ENCODE data around the gene MXI1.
A peak's percentile ranks its signal among the peaks of the same experiment; 100 is the strongest.

MXI1 gene

DNA sequence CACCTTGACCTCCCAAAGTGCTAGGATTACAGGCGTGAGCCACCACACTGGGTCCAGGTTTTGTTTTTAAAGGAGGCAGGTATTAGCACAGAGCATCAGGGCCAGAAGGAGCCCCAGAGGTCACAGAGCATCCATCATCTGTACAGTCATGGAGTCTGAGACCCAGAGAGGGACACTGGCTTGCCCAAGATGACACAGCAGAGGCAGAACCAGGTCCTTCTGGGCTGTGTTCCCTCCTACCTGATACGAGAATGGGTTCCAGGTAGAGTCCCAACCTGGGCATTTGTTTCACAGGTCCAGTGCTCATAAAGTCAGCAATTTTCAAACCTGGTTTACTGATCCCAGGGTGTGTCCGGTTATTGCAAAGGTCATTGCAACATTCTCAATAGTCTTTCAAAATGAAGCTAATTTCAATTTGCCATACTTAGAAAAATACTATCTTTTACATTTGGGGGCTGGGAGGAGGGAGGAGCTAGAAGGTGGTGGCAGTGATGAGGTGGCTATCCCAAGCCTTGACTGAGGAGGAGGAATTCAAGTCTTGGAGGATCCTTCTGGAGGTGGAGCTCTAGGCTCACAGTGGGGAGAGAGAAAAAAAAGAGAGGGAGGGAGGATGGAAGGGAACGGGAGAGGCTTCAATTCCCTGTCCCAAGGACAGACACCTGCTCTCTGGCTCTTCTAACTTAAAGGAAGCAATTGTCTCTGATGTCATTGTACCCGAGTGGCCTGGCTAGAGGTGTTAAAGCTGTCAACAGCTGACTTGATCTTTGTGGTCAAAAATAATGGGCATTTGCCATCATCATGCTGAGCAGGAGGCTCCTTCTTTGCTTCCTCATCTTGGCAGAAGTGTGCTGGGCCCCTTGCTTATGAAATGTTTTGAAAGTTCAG lies 8.1 kb downstream of the MXI1 start:
- no peak for DNase-seq (ENCODE audit: low read depth in 3 of 3)

DNA sequence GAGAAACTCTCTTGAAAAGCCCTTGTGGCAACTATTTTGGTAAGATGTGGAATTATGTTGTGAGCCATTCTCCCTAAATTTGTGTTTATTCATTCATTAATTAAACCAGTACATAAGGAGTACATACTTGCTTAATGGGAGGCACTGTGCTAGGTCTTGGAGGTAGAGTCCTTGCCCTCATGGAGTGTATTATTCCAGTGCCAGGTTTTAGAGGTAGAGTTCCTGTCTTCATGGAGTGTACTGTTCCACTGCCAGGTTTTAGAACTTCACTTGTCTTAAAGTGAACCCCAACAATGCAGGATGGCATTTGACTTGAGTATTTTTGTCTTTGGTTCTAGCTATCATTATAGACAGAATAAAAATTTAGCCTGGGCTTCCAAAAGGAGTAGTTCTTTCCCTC lies 8.8 kb downstream of the MXI1 start:
- DNase-seq (ENCODE audit: low read depth in 3 of 3): no peak

DNA sequence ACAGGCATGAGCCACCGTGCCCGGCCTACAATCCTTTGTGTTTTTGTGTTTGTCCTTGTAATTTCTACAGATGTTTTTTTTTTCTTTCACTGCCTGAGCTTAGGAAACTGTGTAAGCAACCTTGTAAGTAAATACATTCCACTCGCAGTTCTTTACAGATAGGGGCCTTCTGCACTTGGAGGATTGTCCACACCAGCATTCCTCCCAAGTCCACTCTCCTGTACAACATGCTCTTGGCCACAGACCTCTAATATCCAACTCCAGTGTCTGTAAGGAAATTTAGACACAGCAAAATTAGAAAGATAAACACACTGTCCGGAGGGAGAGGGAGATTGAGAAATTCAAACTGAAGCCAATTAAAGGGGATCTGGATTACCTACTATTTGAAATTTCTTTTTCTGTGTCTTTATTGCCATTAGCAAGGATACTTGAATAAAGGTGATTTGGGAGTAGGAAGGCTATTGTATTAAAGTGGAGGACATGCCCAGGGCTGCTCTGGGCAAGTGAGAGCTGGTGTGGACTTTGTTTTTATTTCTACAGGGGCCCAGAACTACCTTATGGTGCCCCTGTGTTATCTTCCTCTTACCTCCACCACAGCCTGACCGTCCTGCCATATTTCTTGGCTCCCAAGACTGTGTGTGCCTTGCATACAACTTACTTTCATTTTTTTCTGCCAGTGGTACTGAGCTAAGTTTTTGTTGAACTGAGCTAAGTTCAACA lies 9.7 kb downstream of the MXI1 start:
- no peak for DNase-seq (ENCODE audit: low read depth in 3 of 3)

DNA sequence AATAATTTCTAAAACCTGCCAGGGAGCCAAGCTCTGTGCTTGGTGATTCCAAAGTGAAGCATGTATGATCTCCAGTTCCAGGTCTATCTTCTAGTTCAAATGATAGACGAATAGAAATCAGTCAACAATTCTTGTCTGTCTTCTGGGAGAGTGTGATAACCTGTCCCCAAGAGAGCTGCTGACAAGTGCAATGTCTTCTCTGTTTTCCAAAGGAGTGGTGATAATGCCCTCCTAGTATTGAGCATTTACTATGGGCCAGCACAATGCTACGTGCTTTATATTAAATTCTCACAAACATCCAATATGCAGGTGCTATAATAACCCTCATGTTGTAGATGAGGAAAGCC lies 10.2 kb downstream of the MXI1 start:
- DNase-seq (ENCODE audit: low read depth in 3 of 3): no peak

DNA sequence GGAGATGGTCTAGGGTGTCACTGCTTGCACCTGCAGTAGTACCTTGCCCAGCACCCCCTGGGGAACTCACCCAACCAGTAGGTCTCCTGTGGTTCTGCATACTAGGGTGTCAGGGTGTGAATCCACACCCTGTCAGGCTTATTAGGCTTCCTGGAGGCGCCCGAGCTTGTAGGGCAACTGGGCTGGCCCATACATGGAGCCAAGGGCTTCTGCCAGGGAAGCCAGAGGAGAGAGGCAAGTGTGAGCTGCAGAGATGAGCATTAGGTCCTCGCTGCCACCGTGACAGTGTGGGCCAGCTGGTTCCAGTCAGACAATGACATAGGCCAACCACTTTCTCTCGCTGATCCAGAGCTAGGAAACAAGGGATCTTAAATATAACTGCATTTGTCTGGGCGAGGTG lies 11.2 kb downstream of the MXI1 start:
- DNase-seq (ENCODE audit: low read depth in 3 of 3): no peak

DNA sequence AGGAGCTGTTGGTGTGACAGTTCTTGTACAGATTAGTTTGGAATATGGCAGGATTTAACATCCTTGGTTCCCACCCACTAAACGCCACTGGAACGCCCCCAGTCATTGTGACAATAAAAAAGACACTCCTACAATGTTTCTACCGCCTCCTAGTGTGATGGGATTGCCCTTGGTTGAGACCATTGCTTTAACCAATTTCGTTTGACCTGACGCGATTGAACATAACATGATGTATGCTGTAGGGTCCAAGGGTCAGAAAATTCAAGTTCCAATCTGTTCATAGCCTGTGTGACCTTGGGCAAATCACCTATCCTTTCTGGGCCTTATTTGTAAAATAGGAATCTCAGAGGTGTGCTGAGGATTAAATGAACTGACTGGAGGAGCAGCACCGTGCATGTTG lies 12.5 kb downstream of the MXI1 start:
- no peak for DNase-seq (ENCODE audit: low read depth in 3 of 3)

DNA sequence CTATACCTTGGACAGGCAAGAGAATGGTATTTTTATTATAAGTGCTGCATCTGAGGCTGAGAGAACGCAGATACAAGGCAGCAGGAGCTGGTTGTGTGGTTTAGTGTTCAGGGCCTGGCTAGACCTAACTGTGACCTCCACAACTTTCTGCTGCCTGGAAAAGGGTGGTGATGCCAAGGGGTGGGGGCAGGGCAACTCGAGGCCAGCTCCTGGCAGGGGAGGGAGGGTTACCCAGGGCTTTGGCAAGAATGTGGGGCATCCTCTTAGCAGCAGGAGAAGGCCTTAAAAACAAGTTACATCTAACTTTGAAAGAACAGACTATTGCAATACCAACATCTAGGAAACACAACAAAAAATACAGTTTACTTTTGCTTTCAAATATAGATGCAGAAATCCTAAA lies 13.0 kb downstream of the MXI1 start:
- DNase-seq (ENCODE audit: low read depth in 3 of 3): no peak

DNA sequence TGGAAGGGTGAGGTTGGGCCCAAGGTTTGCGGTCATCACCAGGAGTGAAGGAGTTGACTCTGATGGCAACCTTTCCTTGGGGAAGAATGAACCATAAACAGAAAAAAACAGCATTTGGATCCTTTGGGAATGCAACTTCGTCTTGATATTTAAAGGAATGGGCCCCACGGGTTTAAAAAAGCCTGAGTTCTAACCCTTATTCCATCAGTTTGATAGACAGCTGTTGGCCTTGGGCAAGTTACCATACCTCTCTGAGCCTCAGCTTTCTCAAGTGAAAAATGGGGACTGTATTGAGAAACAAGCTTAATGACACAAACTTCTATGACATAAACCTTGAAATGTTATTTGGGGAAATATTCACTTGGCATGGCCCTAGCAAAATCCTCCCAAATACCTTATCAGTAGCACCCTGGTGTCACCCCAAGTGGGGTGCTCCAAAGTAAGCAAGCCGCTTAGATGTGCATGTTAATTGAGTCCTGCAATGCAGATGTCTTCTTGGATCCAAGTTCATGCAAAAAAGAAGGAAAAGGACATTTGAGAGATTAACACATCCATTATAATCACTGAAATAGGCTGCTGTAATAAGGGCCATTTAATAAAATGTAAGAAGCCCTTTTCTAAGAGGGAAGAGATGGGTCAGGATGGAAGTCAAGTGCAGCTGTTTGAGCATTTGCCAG lies 13.8 kb downstream of the MXI1 start:
- DNase-seq (ENCODE audit: low read depth in 3 of 3): no peak

DNA sequence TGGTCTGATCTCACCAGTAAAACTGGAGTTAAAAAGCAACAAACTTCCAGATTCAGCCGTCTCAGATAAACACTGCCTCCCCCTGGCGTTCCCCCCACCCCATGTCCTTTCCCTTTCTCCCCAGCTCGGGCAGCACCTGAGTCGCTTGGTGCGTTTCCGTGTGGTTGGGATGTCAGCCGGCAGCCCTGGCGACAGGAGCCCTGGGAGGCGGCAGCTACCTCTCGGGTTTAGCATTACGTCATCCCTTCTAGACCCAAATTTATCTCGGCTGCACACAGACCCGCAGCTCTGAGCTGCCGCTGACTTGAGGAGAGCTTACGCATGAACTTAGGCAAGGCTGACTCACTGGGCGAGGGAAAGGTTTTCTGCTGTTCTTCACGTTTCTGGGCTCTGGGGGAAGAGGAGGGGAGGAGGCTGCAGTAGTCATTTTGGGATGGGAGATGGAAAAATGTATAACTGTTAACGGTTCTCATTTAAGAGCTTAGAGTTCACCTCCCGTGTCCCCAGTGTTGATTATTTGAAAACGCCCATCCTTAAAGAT lies 14.4 kb downstream of the MXI1 start:
- peak; percentile 51 to 75 (median 64) for DNase-seq (ENCODE audit: low read depth in 3 of 3)

DNA sequence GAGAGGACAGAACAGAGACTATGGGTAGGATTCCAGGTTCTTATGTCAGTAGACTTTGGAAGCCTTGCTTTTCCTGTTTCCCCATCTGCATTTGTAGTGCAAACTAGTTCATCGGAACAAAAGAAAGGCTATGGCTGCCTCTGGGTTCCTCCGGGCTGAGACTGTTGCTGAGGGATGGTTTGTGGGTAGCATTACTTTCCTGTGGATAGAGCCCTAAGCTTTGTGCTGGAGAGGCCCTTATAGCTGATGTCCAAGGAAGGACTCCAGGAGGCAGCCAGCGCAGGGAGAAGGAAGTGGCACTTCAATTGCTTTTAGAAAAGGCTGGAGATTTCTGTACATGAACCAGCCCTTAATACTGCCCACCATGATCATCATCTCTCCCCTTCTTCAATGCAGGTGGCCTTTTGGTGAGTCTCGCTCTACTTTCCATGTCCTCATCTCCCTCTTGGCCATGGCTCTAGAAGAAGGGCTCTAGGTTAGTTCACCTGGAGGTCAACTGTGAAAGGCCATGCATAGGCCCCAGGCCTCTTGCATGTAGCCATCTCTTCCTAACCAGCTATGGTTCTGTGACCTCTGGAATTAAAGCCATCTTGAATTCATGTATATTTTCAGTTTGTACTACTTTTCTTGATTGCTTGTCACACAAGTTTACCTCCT lies 15.4 kb downstream of the MXI1 start:
- no peak for DNase-seq (ENCODE audit: low read depth in 3 of 3)

DNA sequence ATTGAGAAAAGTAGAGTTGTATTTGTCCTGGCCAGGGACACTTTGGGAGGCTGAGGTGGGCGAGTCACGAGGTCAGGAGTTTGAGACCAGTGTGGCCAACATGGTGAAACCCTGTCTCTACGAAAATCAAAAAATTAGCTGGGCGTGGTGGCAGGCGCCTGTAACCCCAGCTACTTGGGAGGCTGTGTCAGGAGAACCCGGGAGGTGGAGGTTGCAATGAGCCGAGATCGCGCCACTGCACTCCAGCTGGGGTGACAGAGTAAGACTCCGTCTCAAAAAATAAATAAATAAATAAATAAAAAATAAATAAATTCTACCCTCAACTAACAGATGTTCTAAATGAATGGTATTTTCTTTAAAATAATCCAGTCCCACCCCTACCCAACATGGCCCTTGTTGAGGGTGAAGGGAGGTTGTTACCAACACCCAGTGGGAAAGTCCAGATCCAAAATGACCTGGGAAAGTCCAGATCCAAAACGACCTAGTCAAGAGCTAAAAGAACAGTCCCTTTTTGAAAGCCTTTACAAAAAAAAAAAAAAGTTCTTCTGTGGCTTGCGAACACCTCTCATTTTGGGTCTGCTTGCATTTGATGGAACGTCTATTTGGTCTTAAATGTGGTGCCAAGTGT lies 16.0 kb downstream of the MXI1 start:
- no peak for DNase-seq (ENCODE audit: low read depth in 3 of 3)

DNA sequence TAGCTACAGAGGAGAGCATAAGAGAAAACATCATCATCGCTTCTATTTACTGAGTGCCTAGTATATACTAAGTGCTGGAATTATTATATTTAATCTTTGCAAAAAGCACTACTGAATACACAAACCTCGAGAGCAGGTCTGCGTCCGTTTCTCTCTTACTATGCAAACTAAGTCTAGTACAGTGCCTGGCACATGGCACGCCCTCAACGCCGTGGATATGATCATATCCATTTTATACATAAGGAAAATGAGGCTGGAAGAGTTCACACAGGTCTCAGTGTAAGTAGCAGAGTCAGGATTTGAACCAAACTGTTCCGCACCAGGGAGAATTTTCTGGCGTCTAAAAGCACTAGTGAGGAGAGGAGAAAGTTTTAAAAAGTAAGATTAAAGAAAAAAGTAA lies 17.6 kb downstream of the MXI1 start:
- no peak for DNase-seq (ENCODE audit: low read depth in 3 of 3)

DNA sequence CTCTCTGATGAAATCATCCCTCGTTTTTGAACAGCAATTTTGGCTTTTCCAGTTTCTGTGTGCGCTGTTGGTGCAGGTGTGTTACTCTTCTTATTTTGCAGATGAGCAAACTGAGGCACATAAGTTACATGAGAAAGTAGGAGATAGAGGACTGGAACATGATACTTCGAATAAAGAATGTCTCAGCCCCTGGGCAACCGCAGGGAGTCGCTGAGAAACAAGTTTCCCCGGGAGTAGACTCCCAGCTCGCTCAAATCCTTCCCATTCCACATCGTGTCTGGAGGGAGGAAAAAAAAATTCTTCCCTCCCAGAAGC lies 18.0 kb downstream of the MXI1 start:
- DNase-seq (ENCODE audit: low read depth in 3 of 3): no peak

DNA sequence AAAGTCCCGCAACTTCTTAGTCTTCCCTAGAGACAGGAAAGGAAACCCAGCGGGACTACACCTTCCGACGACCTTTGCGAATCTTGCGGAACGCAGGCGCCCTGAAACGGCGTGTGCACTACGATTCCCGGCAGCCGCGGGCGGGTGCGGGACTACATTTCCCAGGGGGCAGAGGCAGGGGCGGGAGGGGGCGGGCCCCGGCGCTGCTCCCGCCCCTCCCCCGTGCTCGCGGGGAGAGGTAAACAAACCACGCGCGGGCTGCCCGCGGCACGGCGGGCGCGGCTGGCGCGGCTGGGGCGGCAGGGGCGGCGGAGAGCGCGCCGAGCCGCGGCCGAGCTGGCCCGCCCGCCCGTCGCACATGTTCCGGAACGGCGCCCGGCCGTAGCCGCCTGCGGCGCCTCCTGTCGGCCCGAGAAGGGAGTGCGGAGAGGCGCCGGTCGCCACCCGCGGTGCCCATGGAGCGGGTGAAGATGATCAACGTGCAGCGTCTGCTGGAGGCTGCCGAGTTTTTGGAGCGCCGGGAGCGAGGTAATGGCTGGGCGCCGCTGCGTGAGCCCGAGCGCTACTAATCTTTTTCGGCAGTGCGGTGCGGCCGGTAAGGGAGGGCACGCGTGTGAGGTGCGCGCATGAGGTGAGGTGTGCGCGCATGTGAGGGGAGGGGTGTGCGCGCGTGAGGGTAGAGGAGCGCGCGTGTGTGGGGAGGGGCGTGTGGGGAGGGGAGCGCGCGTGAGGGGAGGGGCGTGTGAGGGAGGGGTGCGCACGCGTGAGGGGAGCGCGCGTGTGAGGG lies 18.5 kb downstream of the MXI1 start:
- DNase-seq (ENCODE audit: low read depth in 3 of 3): peak; percentile 74 to 84 (median 81)

DNA sequence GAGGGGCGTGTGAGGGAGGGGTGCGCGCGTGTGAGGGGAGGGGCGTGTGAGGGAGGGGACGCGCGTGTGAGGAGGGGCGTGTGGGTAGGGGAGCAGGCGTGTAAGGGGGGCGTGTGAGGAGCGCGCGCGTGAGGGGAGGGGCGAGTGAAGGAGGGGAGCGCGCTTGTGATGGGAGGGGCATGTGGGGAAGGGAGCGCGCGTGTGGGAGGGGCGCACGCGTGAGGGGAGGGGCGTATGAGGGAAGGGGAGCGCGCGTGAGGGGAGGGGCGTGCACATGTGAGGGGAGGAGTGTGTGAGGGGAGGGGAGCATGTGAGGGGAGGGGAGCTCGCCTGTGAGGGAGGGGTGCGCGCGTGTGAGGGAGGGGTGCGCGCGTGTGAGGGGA lies 19.1 kb downstream of the MXI1 start:
- DNase-seq (ENCODE audit: low read depth in 3 of 3): peak; percentile 73 to 83 (median 76)

DNA sequence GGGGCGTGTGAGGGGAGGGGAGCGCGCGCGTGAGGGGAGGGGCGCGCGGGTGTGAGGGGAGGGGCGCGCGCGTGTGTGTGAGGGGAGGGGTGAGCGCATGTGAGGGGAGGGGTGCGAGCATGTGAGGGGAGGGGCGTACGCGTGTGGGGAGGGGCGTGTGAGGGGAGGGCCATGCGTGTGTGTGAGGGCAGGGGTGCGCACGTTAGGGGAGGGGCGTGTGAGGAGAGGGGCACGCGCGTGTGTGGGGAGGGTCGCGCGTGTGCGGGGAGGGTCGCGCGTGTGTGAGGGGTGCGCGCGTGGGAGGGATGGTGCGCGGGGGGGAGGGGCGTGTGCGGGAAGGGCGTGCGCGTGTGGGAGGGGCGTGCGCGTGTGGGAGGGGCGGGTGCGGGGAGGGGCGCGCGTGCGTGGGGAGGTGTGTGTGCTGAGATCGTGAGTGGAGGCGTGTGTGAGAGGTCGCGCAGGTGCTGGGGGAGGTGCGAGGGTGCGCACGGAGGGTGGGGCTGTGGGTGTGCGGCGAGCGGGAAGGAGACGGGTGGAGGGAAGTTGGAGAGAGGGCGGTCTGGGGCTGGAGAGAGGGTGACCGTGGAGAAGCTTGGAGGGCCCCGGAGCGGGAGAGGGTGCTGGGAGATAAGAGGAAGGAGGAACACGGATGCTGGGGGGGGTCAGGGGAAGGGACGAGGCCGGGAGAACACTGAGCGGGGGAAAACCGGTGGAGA lies 19.7 kb downstream of the MXI1 start:
- peak in 2 of 3 experiments; percentile 41 to 59 for DNase-seq (ENCODE audit: low read depth in 3 of 3)

DNA sequence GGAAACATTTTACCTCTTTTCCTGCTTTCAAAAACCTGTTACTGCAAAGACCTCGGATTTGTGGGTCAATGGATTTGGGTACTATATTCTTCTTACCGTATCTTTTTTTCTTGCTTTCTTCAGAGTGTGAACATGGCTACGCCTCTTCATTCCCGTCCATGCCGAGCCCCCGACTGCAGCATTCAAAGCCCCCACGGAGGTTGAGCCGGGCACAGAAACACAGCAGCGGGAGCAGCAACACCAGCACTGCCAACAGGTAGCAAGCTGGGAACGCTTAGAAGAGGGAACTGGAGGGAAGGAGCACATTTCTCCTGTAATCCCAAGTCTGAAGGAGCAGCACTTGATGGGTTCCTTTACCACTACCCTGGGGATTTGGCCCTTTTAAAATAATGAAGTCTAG lies 20.7 kb downstream of the MXI1 start:
- no peak for DNase-seq (ENCODE audit: low read depth in 3 of 3)

DNA sequence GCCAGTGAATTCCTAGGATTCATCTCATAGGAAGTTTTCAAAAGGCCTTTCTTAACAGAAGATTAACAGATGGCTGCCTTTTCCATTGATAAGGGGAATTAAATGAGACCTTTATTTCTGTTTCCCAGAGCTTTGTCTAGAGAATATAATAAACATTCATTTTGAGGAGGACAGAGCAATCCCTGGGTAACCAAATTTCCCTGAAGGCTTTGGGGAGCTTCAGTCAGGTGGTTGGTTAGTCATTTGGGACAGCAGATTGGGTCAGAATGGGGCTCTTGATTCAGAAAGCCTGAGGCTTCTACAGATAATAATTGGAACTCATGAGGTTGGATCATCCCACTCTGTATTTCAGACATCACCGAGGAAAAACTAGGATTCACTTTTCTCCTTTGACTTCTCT lies 21.8 kb downstream of the MXI1 start:
- no peak for DNase-seq (ENCODE audit: low read depth in 3 of 3)

DNA sequence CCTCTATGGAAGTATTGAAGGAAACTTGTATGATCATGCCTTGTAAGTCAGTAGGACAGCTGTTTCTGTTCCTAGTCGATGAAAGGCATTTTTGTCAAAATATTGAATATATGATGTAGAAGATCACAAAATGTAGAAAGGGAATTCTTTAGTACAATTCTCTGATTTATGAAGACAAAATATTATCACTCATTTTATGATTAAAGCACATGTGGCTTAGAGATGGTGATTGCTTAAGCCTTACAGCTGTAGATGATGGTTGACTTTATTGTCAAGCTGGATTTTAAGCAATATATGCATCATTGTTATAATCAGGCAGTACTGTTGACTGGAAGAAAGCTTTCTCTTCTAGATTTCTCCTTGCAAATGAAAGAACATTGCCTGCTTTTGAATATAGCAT lies 26.4 kb downstream of the MXI1 start:
- DNase-seq (ENCODE audit: low read depth in 3 of 3): no peak

DNA sequence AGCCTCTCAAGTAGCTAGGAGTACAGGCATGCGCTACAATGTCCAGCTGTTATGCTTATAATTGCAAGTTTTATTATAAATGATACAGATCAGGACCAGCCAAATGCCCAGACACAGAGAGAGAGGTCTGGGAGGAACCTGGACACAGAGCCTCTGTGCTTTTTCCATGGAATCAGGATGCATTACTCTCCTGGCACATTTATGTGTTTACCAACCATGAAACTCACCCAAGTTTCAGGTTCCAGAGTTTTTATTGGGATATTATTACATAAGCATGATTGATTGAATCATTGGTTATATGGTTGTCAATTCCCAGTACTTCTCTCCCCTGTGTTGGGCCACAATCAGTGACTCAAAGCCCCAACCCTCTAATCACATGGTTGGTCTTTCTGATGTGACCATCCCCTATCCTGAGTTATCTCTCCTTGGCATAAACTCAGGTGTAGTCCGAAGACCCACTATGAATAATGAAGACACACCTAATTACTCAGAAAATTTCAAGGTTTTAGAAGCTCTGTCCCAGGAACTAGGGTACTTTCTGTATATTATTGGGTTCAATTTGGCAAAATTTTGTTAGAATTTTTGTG lies 30.6 kb downstream of the MXI1 start:
- DNase-seq (ENCODE audit: low read depth in 3 of 3): no peak

All from stimulated activated CD4-positive, alpha-beta T cell treated with anti-CD3 and anti-CD28 coated beads, TNF-alpha, amount 100 ng/mL, for 24 hours (primary cell).